Suppressor macrophage treated with lipopolysaccharide for 1 hour (primary cell): Measurements from ENCODE around the gene CNTNAP1.
"Not testable (repeated sequence)": the region's sequence is repeated elsewhere in the genome, so short reads cannot be mapped to it uniquely, and the experiment has no call there.

Experiments used
- DNase-seq, 3 donors: peaks; one replicate each; pipeline ENCODE4 v3.0.0-alpha.2; 2020 to 2022

CNTNAP1 gene

GRCh38 chr17:42742916-42743315 is 60.6 kb downstream of the CNTNAP1 start:
- not testable (repeated sequence) for DNase-seq

- no peak for DNase-seq
These were observed 61.4 kb downstream of the CNTNAP1 start for GRCh38 chr17:42743595-42744282.

- DNase-seq = peak; percentile 74 to 86 (median 74)
These were observed 62.0 kb downstream of the CNTNAP1 start for GRCh38 chr17:42744283-42744805.

GRCh38 chr17:42744806-42745617 is 62.7 kb downstream of the CNTNAP1 start, which contains the start of gene EZH1:
TSS of gene EZH1 (minus strand) at chr17:42745040. CDS start at chr17:42728941, 16,099 bp downstream.
- DNase-seq = peak; percentile 94 to 98 (median 97)

- no peak for DNase-seq
These were observed 66.0 kb downstream of the CNTNAP1 start for GRCh38 chr17:42748202-42748907.

- no peak for DNase-seq
These were observed 66.8 kb downstream of the CNTNAP1 start for GRCh38 chr17:42748908-42749798.
